ENCODE measurements around the gene TMEM175. TPM values are rescaled to one million over a fixed set of nuclear protein-coding genes. Genes with fewer than 3 reads are reported as not detected.

Gene TMEM175
- polyA plus RNA-seq, 1 donor (not counting 4 experiments of a cell fraction or from before 2014, with no cell fraction given), result 23.2 TPM

DNA sequence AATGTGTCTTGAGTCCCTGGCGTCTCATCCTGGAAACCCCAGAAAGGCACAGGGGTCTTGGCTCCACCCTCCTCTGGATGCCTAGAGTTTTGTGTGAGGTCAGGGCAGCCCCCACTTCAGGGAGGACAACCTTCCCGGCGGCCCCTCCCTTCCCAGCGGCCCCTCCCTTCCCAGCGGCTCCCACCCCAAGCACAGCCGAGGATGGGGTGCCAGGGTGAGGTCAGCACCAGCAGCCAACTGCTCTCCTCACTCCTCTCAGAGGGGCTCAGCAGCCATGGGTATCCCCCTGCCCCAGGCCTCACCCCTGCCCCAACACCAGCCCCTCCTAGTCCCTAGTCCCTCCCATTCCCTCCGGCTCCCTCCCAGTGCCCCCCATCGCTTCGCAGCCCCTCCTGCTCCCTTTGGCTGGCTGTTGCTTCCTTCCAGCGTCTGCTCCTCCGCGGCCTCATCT is 23.7 kb downstream of the TMEM175 start:
- peaks cover 0 to 6% of the 10 kb centered on the region in 2 experiments for H3K36me3 ChIP-seq (ENCODE audit: control insufficient read depth in 2 of 2, extremely low read depth in 1 of 2, insufficient read depth in 2 of 2, low read length in 2 of 2)
- dilution Hi-C loops (cut with MboI; ENCODE audit: extremely low pct_ligation_motif_present, low sequenced_read_pairs), result no loop called here
- no peak overlapping the region for H3K4me2 ChIP-seq (ENCODE audit: control insufficient read depth, extremely low read depth, insufficient read depth, low read depth, low read length)
- FAIRE-seq (no peak), DNase-seq (ENCODE audit: low read depth, low spot score) (no peak)
- no peak overlapping the region for H3K9ac ChIP-seq (ENCODE audit: control insufficient read depth, extremely low read depth, insufficient read depth, low read length)
- no peak for TF ChIP-seq EZH2 (IDR thresholded peaks at IDR 0.05; ENCODE audit: low read length)
- TF ChIP-seq, protein P1, sequence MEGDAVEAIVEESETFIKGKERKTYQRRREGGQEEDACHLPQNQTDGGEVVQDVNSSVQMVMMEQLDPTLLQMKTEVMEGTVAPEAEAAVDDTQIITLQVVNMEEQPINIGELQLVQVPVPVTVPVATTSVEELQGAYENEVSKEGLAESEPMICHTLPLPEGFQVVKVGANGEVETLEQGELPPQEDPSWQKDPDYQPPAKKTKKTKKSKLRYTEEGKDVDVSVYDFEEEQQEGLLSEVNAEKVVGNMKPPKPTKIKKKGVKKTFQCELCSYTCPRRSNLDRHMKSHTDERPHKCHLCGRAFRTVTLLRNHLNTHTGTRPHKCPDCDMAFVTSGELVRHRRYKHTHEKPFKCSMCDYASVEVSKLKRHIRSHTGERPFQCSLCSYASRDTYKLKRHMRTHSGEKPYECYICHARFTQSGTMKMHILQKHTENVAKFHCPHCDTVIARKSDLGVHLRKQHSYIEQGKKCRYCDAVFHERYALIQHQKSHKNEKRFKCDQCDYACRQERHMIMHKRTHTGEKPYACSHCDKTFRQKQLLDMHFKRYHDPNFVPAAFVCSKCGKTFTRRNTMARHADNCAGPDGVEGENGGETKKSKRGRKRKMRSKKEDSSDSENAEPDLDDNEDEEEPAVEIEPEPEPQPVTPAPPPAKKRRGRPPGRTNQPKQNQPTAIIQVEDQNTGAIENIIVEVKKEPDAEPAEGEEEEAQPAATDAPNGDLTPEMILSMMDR (optimal IDR thresholded peaks at IDR 0.05 in 1 of 3, IDR thresholded peaks at IDR 0.05 in 1 of 3, conservative IDR thresholded peaks at IDR 0.05 in 1 of 3; ENCODE audit: extremely low read depth in 1 of 3, insufficient read depth in 2 of 3, low read length in 3 of 3), result no peak
- H3K9me3 ChIP-seq (ENCODE audit: control insufficient read depth, low read depth, low read length), result no peaks in the 10 kb centered on the region
- H3K79me2 ChIP-seq (ENCODE audit: control insufficient read depth, insufficient read depth, low read length), result no peaks in the 10 kb centered on the region
- no peaks in the 10 kb centered on the region for H3K27me3 ChIP-seq (ENCODE audit: control insufficient read depth, extremely low read depth, insufficient read depth, low read length)
- no peak overlapping the region for H3K4me3 ChIP-seq (ENCODE audit: control insufficient read depth in 2 of 3, extremely low read depth in 1 of 3, insufficient read depth in 2 of 3, low read depth in 1 of 3, low read length in 3 of 3)
- H3K27ac ChIP-seq (ENCODE audit: control insufficient read depth, insufficient read depth, low read length), result no peak overlapping the region
- no peak overlapping the region for H2AFZ ChIP-seq (ENCODE audit: control insufficient read depth, low read length)
- no peaks in the 10 kb centered on the region for H4K20me1 ChIP-seq (ENCODE audit: control insufficient read depth, extremely low read depth, insufficient read depth, low read length)
- H3K9me1 ChIP-seq (ENCODE audit: control insufficient read depth, extremely low read depth, insufficient read depth, low read length), result no peaks in the 10 kb centered on the region
- no peaks in the 10 kb centered on the region for H3K4me1 ChIP-seq (ENCODE audit: control insufficient read depth, extremely low read depth, insufficient read depth, low read length)

DNA sequence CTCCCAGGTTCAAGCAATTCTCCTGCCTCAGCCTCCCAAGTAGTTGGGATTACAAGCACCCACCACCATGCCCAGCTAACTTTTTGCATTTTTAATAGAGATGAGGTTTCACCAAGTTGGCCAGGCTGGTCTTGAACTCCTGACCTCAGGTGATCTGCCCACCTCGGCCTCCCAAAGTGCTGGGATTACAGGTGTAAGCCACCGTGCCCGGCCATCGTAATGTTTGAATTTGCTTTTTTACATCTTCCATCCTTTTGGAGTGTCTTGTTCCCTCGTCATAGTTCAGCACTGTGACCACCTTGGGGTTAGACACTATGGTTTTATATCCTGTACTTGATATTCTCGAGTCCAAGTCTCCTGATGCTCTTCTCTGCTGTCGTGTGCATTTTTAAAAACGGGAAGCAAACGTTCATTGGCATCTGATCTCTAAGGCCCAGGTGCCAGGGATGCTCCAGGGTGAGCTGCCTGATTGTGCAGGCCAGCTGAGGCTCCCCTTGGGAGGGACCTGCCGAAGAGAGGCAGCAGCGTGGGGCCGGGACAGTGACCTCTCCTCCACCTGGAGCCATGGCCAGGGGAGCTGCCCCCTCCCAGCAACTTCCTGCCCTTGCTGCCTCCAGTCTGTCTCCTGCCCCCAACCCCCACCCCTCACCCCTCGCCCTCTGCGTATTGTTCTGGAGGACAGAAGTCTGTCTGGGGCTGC is 24.4 kb downstream of the TMEM175 start:
- peaks cover 0 to 6% of the 10 kb centered on the region in 2 experiments for H3K36me3 ChIP-seq (ENCODE audit: control insufficient read depth in 2 of 2, extremely low read depth in 1 of 2, insufficient read depth in 2 of 2, low read length in 2 of 2)
- peaks cover 1% of the 10 kb centered on the region for H3K4me1 ChIP-seq (ENCODE audit: control insufficient read depth, extremely low read depth, insufficient read depth, low read length)
- no peaks in the 10 kb centered on the region for H3K79me2 ChIP-seq (ENCODE audit: control insufficient read depth, insufficient read depth, low read length)
- no peak overlapping the region for H3K27ac ChIP-seq (ENCODE audit: control insufficient read depth, insufficient read depth, low read length)
- no peaks in the 10 kb centered on the region for H3K9me3 ChIP-seq (ENCODE audit: control insufficient read depth, low read depth, low read length)
- no peaks in the 10 kb centered on the region for H3K27me3 ChIP-seq (ENCODE audit: control insufficient read depth, extremely low read depth, insufficient read depth, low read length)
- H4K20me1 ChIP-seq (ENCODE audit: control insufficient read depth, extremely low read depth, insufficient read depth, low read length), result peaks cover 1% of the 10 kb centered on the region
- no peaks in the 10 kb centered on the region for H3K9me1 ChIP-seq (ENCODE audit: control insufficient read depth, extremely low read depth, insufficient read depth, low read length)
- no peak for FAIRE-seq
- H3K4me3 ChIP-seq (ENCODE audit: control insufficient read depth in 2 of 3, extremely low read depth in 1 of 3, insufficient read depth in 2 of 3, low read depth in 1 of 3, low read length in 3 of 3), result no peak overlapping the region
- no peak overlapping the region for H3K9ac ChIP-seq (ENCODE audit: control insufficient read depth, extremely low read depth, insufficient read depth, low read length)
- no peak overlapping the region for H2AFZ ChIP-seq (ENCODE audit: control insufficient read depth, low read length)
- no peak overlapping the region for H3K4me2 ChIP-seq (ENCODE audit: control insufficient read depth, extremely low read depth, insufficient read depth, low read depth, low read length)
- TF ChIP-seq, protein P1 (optimal IDR thresholded peaks at IDR 0.05 in 1 of 3, IDR thresholded peaks at IDR 0.05 in 1 of 3, conservative IDR thresholded peaks at IDR 0.05 in 1 of 3; ENCODE audit: extremely low read depth in 1 of 3, insufficient read depth in 2 of 3, low read length in 3 of 3), result no peak
- TF ChIP-seq EZH2 (IDR thresholded peaks at IDR 0.05; ENCODE audit: low read length), result no peak
- dilution Hi-C loops (cut with MboI; ENCODE audit: extremely low pct_ligation_motif_present, low sequenced_read_pairs), result no loop called here
- DNase-seq (ENCODE audit: low read depth, low spot score), result no peak
